PC-9 (cell line): ENCODE data around the gene SKIL. TPM values are rescaled to one million over a fixed set of nuclear protein-coding genes. Genes with fewer than 3 reads are reported as not detected.

Experiments
- BruUV-seq: library from RNA; stranded (reverse); fragments of 400-500 nt; replicated peaks from 2 replicates; lab custom pipeline; 2021; lab: Mats Ljungman, UMichigan
- CTCF ChIA-PET: fragments of 300-600 bp; sonication (Branson Sonifier 250); formaldehyde crosslinking; loops from one replicate; lab custom pipeline; 2022; ENCODE audit warnings: antibody characterized with exemption; lab: Charles Lee
- POLR2A ChIA-PET: fragments of 300-600 bp; sonication (Branson Sonifier 250); formaldehyde crosslinking; loops from one replicate; lab custom pipeline; 2022; ENCODE audit warnings: antibody characterized with exemption; ENCODE audit not compliant: unreplicated experiment; lab: Charles Lee
- DNase-seq, 2 experiments: peaks; one replicate each; pipeline versions ENCODE4 v3.0.0 to v3.0.0-alpha.2; 2015 to 2022; ENCODE audit warnings: mixed read lengths in 1 of 2
- H2AFZ ChIP-seq: fragments of 200-600 bp; sonication (generic); 2 replicates; pipeline ENCODE4 v1.8.1; 2017; ENCODE audit warnings: antibody characterized with exemption
- H3F3A ChIP-seq: fragments of 200-600 bp; sonication (generic); 2 replicates; pipeline ENCODE4 v1.8.1; 2017; ENCODE audit warnings: antibody characterized with exemption, mild to moderate bottlenecking, low read depth; ENCODE audit not compliant: insufficient read depth
- H3K27ac ChIP-seq: fragments of 200-600 bp; sonication (generic); 2 replicates; pipeline ENCODE4 v1.6.1; 2016; ENCODE audit warnings: mixed run types
- H3K27me3 ChIP-seq: fragments of 200-600 bp; sonication (generic); 2 replicates; pipeline ENCODE4 v1.6.1; 2016; ENCODE audit warnings: low read depth, mixed run types; ENCODE audit not compliant: insufficient read depth
- H3K36me3 ChIP-seq: fragments of 200-600 bp; sonication (generic); 2 replicates; pipeline ENCODE4 v1.6.1; 2016; ENCODE audit warnings: low read depth, mixed run types
- H3K4me1 ChIP-seq: fragments of 200-600 bp; sonication (generic); replicated peaks from 2 replicates; pipeline ENCODE4 v1.6.1; 2016; ENCODE audit warnings: mixed run types; ENCODE audit not compliant: insufficient read depth
- H3K4me2 ChIP-seq: fragments of 200-600 bp; sonication (generic); 2 replicates; pipeline ENCODE4 v1.6.1; 2017; ENCODE audit warnings: mixed run types
- H3K4me3 ChIP-seq: fragments of 200-600 bp; sonication (generic); 2 replicates; pipeline ENCODE4 v1.6.1; 2016; ENCODE audit warnings: mixed run types
- H3K79me2 ChIP-seq: fragments of 200-600 bp; sonication (generic); 2 replicates; pipeline ENCODE4 v1.6.1; 2017; ENCODE audit warnings: low read depth, mixed run types
- H3K9me2 ChIP-seq: fragments of 200-600 bp; sonication (generic); 2 replicates; pipeline ENCODE4 v1.8.1; 2017; ENCODE audit warnings: mild to moderate bottlenecking; ENCODE audit not compliant: insufficient read depth
- H3K9me3 ChIP-seq: fragments of 200-600 bp; sonication (generic); 2 replicates; pipeline ENCODE4 v1.8.1; 2016; ENCODE audit warnings: low read depth; ENCODE audit not compliant: insufficient read depth
- H4K20me1 ChIP-seq: fragments of 200-600 bp; sonication (generic); 2 replicates; pipeline ENCODE4 v1.8.1; 2017; ENCODE audit not compliant: insufficient read depth
- EZH2 ChIP-seq: fragments of 200-600 bp; sonication (generic); IDR thresholded peaks from 2 replicates; pipeline ENCODE4 v1.8.0; 2017; ENCODE audit warnings: antibody characterized with exemption, low read depth
- intact Hi-C: fragments of 100-400 bp; cut with micrococcal nuclease; formaldehyde crosslinking; loops from one replicate; pipeline ENCODE4 v1.10.0; 2022; ENCODE audit not compliant: unreplicated experiment
- total RNA-seq: library from RNA; stranded (reverse); gene quantifications from 2 replicates; pipeline ENCODE4 v1.2.3, GENCODE V29; 2021
- TF ChIP-seq, protein P1 (sequence below): fragments of 200-600 bp; sonication (generic); conservative IDR thresholded peaks from 2 replicates; pipeline ENCODE4 v1.6.1; 2017; ENCODE audit warnings: mixed run types, antibody characterized with exemption, mild to moderate bottlenecking, moderate library complexity

The SKIL gene
- total RNA-seq, 1 experiment from 2014 or later = 138 TPM

DNA sequence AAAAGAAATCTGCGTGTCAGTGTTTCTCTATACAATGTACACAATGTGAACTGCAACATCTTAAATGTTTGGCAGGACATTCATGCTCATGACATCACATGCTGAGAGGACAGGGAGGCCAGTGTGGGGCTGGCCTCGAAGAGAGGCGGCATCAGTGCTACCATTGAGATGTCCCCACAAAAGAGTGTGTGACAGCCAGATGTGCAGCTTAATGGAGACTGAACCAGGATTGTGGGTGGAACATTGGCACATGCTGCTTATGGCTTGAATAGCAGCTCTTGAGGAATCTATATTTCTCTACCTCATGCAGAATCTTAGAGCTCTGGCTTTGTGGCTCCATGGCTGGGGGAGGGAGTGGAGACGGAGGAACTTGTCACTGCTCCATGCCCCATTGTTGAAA, 79.7 kb downstream of the SKIL start:
- H4K20me1 ChIP-seq = no peaks in the 10 kb centered on the region
- H3K9me2 ChIP-seq = no peaks in the 10 kb centered on the region; the same call in 1 of the 2 replicates
- TF ChIP-seq, protein P1, sequence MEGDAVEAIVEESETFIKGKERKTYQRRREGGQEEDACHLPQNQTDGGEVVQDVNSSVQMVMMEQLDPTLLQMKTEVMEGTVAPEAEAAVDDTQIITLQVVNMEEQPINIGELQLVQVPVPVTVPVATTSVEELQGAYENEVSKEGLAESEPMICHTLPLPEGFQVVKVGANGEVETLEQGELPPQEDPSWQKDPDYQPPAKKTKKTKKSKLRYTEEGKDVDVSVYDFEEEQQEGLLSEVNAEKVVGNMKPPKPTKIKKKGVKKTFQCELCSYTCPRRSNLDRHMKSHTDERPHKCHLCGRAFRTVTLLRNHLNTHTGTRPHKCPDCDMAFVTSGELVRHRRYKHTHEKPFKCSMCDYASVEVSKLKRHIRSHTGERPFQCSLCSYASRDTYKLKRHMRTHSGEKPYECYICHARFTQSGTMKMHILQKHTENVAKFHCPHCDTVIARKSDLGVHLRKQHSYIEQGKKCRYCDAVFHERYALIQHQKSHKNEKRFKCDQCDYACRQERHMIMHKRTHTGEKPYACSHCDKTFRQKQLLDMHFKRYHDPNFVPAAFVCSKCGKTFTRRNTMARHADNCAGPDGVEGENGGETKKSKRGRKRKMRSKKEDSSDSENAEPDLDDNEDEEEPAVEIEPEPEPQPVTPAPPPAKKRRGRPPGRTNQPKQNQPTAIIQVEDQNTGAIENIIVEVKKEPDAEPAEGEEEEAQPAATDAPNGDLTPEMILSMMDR = no peak
- no peak for TF ChIP-seq EZH2
- no peaks in the 10 kb centered on the region for H3K27me3 ChIP-seq
- no peaks in the 10 kb centered on the region for H3K4me1 ChIP-seq
- no peak overlapping the region for H2AFZ ChIP-seq
- DNase-seq = no peak
- CTCF ChIA-PET = no interaction called here
- no peaks in the 10 kb centered on the region for H3F3A ChIP-seq
- intact Hi-C loops = no loop called here
- no peak overlapping the region for H3K27ac ChIP-seq
- no peak overlapping the region for H3K4me2 ChIP-seq
- BruUV-seq = no TSS peak
- H3K36me3 ChIP-seq = no peaks in the 10 kb centered on the region
- no peak overlapping the region for H3K4me3 ChIP-seq
- H3K79me2 ChIP-seq = no peaks in the 10 kb centered on the region
- POLR2A ChIA-PET = no interaction called here
- H3K9me3 ChIP-seq = no peaks in the 10 kb centered on the region

DNA sequence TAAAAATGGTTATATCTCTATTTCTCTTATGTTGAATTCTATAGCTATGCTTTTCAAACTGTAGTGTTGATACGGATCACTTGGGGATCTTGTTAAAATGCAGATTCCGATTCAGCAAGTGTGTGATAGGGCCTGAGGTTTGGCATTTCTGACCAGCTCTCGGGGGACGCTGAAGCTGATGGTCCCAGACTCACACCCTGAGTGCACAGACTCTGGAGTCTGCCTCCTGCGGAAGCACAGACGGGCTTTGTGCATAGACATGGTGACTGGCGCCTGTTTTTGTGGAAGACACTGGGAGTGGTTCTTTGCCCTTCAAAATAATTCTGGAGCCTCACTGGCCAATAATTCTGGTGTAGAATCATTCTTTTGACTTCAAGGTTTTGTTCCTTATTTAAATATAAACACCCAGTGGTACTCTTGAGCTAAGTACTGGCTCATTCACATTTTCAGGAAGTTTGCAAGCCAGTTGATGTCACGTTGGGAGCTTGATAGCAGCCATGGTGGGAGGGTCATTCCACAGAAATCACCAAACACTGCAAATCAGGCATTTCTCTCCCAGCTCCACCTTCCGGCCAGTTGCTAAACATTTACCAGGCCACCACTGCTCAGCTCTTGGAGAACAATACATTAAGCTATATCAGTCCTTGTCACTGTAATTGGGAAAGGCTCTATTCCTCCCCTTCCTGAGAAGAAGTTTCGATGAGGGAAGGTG, 80.3 kb downstream of the SKIL start:
- Histone ChIP-seq H3K4me2 (no peak overlapping the region), H3K79me2 (no peaks in the 10 kb centered on the region), H3K9me2 (no peaks in the 10 kb centered on the region; the same call in 1 of the 2 replicates), H3K27me3 (no peaks in the 10 kb centered on the region), H3K27ac (no peak overlapping the region), H3K4me3 (no peak overlapping the region), H3K4me1 (no peaks in the 10 kb centered on the region), H3K9me3 (no peaks in the 10 kb centered on the region), H4K20me1 (no peaks in the 10 kb centered on the region), H3F3A (no peaks in the 10 kb centered on the region), H2AFZ (no peak overlapping the region), H3K36me3 (no peaks in the 10 kb centered on the region)
- intact Hi-C loops = no loop called here
- ChIA-PET POLR2A (no interaction called here), CTCF (no interaction called here)
- TF ChIP-seq EZH2 = no peak
- TF ChIP-seq, protein P1 = no peak
- DNase-seq = no peak
- no TSS peak for BruUV-seq

DNA sequence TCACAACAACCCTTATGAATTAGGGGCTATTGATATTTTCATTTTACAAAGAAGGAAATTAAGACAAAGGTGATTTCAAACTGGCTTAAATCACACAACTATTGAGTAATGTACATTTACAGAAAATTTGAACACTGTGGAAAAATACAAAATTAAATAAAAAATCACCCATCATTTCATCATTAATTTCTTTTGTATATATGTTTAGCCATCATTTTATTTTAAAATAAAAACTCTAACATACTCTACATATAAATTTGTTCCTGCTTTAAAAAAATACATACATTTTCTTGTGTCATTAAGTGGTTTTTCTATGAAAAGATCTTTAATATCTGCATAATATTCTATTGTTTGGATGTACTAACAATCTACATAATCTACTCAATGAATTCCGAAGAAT, 81.3 kb downstream of the SKIL start:
- H4K20me1 ChIP-seq = no peaks in the 10 kb centered on the region
- TF ChIP-seq, protein P1 = no peak
- TF ChIP-seq EZH2 = no peak
- no peak overlapping the region for H3K4me2 ChIP-seq
- H3K4me1 ChIP-seq = no peaks in the 10 kb centered on the region
- BruUV-seq = no TSS peak
- H3K27ac ChIP-seq = no peak overlapping the region
- H3K4me3 ChIP-seq = no peak overlapping the region
- no peaks in the 10 kb centered on the region; the same call in 1 of the 2 replicates for H3K9me2 ChIP-seq
- POLR2A ChIA-PET = no interaction called here
- no peaks in the 10 kb centered on the region for H3K27me3 ChIP-seq
- H2AFZ ChIP-seq = no peak overlapping the region
- intact Hi-C loops = no loop called here
- no peaks in the 10 kb centered on the region for H3K79me2 ChIP-seq
- H3K36me3 ChIP-seq = no peaks in the 10 kb centered on the region
- H3F3A ChIP-seq = no peaks in the 10 kb centered on the region
- DNase-seq = no peak
- CTCF ChIA-PET = no interaction called here
- no peaks in the 10 kb centered on the region for H3K9me3 ChIP-seq
